Mesothelial cell of epicardium (in vitro differentiated cells): ENCODE measurements around the gene NRP1. TPM values are rescaled to one million over a fixed set of nuclear protein-coding genes. Genes with fewer than 3 reads are reported as not detected.

Experiments used
- DNase-seq, 2 experiments: peaks; one replicate each; pipeline ENCODE4 v3.0.0; 2021; ENCODE audit warnings: low spot score in 2 of 2; ENCODE audit not compliant: unreplicated experiment in 2 of 2
- H3K27ac Mint-ChIP-seq: 2 replicates; pipeline ENCODE4 v1.8.0; 2021; ENCODE audit warnings: mixed read lengths
- H3K27me3 Mint-ChIP-seq: 2 replicates; pipeline ENCODE4 v1.8.0; 2021; ENCODE audit warnings: low read depth, mixed read lengths
- H3K36me3 Mint-ChIP-seq: 2 replicates; pipeline ENCODE4 v1.8.0; 2021; ENCODE audit warnings: mixed read lengths
- H3K4me1 Mint-ChIP-seq: 2 replicates; pipeline ENCODE4 v1.8.0; 2021; ENCODE audit warnings: mixed read lengths
- H3K4me3 Mint-ChIP-seq: 2 replicates; pipeline ENCODE4 v1.8.0; 2021; ENCODE audit warnings: mild to moderate bottlenecking, moderate library complexity, mixed read lengths
- H3K9me3 Mint-ChIP-seq: 2 replicates; pipeline ENCODE4 v1.8.0; 2021; ENCODE audit warnings: mixed read lengths
- total RNA-seq: library from RNA; stranded (reverse); gene quantifications from 3 replicates; pipeline ENCODE4 v1.2.1, GENCODE V29; 2021
- TF ChIP-seq, protein P1 (sequence below): fragments of 200-600 bp; sonication (generic); IDR thresholded peaks from one replicate; pipeline ENCODE4 v1.5.0; 2021; ENCODE audit warnings: antibody characterized with exemption; ENCODE audit not compliant: unreplicated experiment

NRP1 gene
- total RNA-seq, 1 donor from 2014 or later, result 47.7 TPM

DNA sequence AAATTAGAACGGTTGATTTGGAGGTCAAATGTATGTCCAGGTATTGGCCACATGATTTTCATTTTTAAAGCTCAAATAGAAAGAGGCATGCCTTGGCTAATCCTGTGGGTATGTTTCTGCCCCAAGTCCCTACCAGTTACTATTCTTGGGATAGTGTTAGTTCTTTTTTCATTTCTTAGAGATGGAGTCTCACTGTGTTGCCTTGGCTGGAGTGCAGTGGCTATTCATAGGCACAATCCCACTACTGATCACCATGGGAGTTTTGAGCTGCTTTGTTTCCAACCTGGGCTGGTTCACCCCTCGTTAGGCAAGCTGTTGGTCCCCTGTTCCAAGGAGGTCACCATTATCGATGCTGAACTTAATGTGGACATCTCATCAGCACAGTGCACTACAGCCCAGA lies 46.3 kb downstream of the NRP1 start:
- Mint-ChIP-seq H3K36me3 (peaks cover 3% of the 10 kb centered on the region), H3K27me3 (no peaks in the 10 kb centered on the region), H3K27ac (no peak overlapping the region), H3K4me3 (no peak overlapping the region), H3K9me3 (no peaks in the 10 kb centered on the region), H3K4me1 (peaks cover 36% of the 10 kb centered on the region)
- TF ChIP-seq, protein P1, sequence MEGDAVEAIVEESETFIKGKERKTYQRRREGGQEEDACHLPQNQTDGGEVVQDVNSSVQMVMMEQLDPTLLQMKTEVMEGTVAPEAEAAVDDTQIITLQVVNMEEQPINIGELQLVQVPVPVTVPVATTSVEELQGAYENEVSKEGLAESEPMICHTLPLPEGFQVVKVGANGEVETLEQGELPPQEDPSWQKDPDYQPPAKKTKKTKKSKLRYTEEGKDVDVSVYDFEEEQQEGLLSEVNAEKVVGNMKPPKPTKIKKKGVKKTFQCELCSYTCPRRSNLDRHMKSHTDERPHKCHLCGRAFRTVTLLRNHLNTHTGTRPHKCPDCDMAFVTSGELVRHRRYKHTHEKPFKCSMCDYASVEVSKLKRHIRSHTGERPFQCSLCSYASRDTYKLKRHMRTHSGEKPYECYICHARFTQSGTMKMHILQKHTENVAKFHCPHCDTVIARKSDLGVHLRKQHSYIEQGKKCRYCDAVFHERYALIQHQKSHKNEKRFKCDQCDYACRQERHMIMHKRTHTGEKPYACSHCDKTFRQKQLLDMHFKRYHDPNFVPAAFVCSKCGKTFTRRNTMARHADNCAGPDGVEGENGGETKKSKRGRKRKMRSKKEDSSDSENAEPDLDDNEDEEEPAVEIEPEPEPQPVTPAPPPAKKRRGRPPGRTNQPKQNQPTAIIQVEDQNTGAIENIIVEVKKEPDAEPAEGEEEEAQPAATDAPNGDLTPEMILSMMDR, result no peak
- no peak for DNase-seq

DNA sequence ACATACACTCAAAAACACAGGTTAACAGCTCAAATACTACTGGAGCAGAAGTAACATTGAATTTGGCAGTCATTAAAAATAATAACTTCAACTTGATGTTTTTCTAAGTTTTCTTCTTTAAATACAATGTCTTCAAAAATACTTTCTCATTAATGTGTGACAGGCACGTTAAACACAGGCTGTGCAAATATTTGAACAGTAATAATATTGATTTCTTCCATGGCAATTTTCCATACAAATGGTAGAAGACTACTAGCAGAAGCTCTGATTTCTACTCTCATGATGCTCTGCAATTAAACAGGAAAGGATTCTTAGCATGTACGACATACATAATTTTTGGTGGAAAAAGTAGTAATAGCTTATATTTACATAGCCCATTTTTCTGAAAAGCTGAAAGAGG lies 47.4 kb downstream of the NRP1 start:
- peaks cover 3% of the 10 kb centered on the region for H3K36me3 Mint-ChIP-seq
- no peak overlapping the region for H3K27ac Mint-ChIP-seq
- peaks cover 31% of the 10 kb centered on the region for H3K4me1 Mint-ChIP-seq
- H3K4me3 Mint-ChIP-seq, result no peak overlapping the region
- no peaks in the 10 kb centered on the region for H3K27me3 Mint-ChIP-seq
- TF ChIP-seq, protein P1, result no peak
- no peaks in the 10 kb centered on the region for H3K9me3 Mint-ChIP-seq
- DNase-seq, result no peak

DNA sequence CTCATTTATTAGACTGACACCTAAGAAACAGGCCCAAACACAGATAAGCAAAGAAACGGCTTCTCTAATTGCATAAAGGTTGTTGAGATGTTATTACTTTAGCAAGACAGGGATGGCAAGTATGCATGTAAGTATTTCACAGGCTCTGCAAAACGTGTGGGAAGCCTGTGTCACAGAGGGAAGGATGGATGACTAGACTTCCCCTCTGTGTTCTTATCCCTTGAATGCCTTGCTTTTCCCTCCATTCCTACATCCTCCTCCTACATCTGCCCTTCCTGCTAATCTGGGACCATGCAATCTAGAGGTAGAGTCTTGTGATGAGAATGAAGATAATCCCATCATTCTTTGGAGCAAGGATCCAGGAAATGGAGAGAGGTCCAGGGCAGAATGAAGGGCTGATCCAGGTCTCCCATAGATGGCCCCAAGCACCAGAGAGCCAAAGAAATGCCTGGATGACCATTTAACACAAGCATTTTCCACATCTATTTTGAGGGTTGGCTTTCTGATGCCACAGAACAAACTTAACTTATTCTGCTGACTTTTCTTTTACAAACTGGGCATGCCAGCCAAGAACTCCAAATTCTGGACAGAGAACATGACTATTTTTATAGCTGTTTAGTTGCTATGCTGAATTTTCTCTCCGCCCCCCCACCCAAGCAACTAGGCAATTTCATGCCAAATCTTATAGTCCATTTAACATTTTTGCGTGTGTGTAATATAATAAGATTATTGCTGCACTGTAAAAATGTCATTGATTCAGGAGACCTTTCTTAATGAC lies 48.1 kb downstream of the NRP1 start:
- Mint-ChIP-seq H3K27ac (no peak overlapping the region), H3K4me1 (peaks cover 24% of the 10 kb centered on the region)

DNA sequence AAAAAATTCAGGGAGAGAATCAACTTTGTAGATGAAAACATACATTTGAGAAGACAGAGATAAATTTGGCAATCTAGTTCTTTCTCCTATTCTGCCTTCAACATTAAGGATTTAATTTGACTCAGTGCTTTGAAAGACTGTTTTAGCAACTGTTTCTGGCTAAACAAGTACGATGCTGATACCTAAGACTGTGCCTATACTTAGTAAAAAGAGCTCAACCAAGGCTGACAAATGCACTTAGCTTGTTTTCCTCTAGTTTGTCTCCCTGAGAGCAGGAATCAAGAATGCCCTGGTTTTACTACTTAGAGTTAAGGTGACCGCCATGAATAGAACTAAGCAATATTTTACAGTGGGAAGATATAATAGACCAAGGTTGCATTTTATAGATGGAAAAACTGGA lies 49.5 kb downstream of the NRP1 start:
- no peaks in the 10 kb centered on the region for H3K9me3 Mint-ChIP-seq
- TF ChIP-seq, protein P1, result no peak
- peaks cover 18% of the 10 kb centered on the region for H3K4me1 Mint-ChIP-seq
- no peak overlapping the region for H3K4me3 Mint-ChIP-seq
- H3K36me3 Mint-ChIP-seq, result peaks cover 5% of the 10 kb centered on the region
- no peaks in the 10 kb centered on the region for H3K27me3 Mint-ChIP-seq
- DNase-seq, result no peak
- no peak overlapping the region for H3K27ac Mint-ChIP-seq

More for the DNA sequence above, 48.1 kb downstream of the NRP1 start:
- Mint-ChIP-seq H3K27me3 (no peaks in the 10 kb centered on the region), H3K9me3 (no peaks in the 10 kb centered on the region), H3K36me3 (peaks cover 5% of the 10 kb centered on the region), H3K4me3 (no peak overlapping the region)
- DNase-seq, result no peak
- TF ChIP-seq, protein P1, result no peak

DNA sequence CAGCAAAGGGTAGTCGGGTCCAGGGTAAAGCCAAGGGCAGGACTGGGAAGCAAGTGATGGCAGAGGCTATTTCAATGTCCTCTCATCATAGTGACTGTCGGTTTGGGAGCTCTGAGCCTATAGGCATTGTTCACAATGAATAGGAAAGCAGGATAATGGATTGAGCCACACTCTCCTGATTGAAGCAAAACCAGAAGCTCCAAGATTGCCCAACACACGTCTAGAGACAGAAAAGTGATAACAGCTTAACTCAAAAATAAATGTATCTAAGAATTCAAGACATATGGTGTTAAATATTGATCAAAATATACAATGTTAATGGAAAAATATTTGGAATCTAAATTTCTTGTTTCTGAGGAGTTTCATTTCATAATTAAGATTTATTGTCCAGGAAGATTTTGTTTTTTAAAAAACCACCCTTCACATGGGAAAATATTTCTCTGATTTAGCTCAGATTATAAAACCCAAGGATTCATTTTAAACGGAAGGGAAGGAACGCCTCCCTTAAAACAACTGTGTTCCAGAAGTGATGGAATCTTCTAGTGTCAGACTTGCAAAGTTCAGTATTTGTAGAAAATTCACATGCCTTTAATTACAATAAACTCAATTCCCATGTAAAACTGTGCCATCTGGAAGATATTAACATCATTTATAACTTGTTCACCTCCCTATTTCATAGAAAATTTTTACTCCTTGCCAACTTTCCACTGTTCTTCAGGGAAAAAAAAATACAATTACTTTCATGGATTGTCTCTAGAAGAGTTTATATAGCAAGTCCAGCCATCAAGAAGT lies 54.5 kb downstream of the NRP1 start:
- DNase-seq, result no peak
- TF ChIP-seq, protein P1, result no peak
- Mint-ChIP-seq H3K4me1 (peaks cover 31% of the 10 kb centered on the region), H3K27ac (no peak overlapping the region), H3K4me3 (no peak overlapping the region), H3K36me3 (peaks cover 2% of the 10 kb centered on the region), H3K9me3 (no peaks in the 10 kb centered on the region), H3K27me3 (no peaks in the 10 kb centered on the region)
